ENCODE measurements around the gene LBH. TPM values are rescaled to one million over a fixed set of nuclear protein-coding genes. Genes with fewer than 3 reads are reported as not detected.
A peak's percentile ranks its signal among the peaks of the same experiment; 100 is the strongest.

Gene LBH
- total RNA-seq, 1 experiment from 2014 or later = 128 TPM

- no peak for DNase-seq (ENCODE audit: low read depth)
Measured at GRCh38 chr2:30216157-30216556, 15.2 kb upstream of the LBH start.

- no peak for DNase-seq (ENCODE audit: low read depth)
Measured at GRCh38 chr2:30217644-30218337, 13.5 kb upstream of the LBH start.

DNA sequence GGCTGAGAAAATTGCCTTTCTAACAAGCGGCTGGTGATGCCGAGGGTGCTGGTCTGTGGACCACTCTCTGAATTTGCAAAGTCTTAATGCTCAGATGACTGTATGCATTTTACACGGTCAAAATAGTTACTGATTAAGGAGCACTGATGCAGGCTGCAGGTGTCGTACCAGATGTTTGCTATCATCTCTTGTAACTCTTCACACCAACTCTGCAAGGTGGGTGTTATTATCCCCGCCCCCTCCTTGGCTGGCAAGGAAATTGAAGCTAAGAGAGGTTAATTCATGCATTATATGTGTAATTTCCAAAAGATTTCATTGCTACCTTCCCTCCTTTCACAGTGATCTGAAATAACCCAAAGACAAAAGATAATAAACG, 13.0 kb upstream of the LBH start:
- no peak for DNase-seq (ENCODE audit: low read depth)

GRCh38 chr2:30218814-30219213, 12.5 kb upstream of the LBH start:
- no peak for DNase-seq (ENCODE audit: low read depth)

GRCh38 chr2:30219886-30220875, 11.2 kb upstream of the LBH start:
- DNase-seq (ENCODE audit: low read depth) = no peak

- DNase-seq (ENCODE audit: low read depth) = no peak
Measured at GRCh38 chr2:30221531-30221930, 9.8 kb upstream of the LBH start.

GRCh38 chr2:30222031-30222430, 9.3 kb upstream of the LBH start:
- no peak for DNase-seq (ENCODE audit: low read depth)

- no peak for DNase-seq (ENCODE audit: low read depth)
Measured at GRCh38 chr2:30222636-30223360, 8.5 kb upstream of the LBH start.

DNA sequence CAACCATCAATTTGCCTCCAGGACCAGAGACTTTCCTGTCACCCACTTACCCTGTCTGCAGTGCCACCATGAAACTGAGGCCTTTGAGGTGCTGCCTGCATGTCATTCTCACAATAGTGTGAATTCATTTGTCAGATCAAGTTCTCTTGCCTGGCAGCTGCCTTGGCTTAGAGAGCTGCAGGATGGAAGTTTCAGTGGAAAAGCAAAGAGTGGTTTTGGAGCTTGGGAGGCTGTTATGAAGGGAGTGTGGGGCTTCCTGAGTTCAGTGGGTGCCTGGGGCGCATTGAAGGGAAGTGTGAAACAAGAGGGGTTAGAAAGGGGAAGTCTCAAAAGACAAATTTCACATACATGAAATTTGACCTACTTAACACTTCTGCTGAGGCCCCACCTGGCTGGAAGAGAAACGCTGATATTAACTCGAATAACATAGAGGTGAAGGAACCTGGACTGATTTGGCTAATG, 7.9 kb upstream of the LBH start:
- no peak for DNase-seq (ENCODE audit: low read depth)

- no peak for DNase-seq (ENCODE audit: low read depth)
Measured at GRCh38 chr2:30224151-30224550, 7.2 kb upstream of the LBH start.

- peak; percentile 83 for DNase-seq (ENCODE audit: low read depth)
Measured at GRCh38 chr2:30225131-30225762, 6.1 kb upstream of the LBH start.

DNA sequence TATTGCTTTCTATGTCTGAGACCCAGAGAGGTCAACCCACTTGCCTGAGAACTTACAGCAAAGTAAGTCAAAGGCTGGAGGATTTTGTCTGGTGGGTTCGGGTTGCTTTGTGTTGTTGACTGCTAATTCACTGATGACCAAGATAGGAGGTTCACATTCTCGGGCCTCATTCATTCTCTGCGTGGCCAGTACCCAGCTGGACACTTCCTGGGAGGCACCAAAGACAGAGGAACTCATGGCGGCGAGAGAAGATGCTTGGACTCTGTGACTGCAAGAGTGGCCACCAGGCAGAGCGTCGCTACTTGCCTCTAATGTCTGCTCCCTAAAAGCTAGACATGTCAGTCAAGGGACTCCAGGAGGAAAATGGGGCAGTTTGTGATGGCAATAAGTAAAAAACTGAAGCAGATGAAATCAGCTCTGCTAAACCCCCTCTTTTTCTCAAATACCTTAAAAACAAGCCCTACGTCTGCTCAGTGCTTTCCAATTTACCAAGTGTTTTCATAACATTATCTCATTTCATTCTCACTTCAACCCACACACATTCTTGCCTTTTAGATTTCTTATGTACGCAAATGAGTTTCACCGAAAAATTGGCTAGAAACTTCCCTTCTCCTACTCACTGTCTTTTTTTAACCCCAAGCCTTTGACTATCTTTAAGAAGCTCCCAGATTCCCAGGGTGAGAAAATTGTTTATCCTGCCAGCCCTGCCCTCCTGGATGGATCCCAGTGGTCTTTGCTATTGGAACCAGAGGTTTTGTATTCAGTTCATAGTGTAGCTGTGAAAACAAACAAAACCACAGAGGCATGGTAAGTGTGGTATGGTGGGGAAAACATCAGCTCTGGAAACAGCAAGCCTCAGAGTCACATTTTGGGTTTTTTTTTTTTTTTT, 4.9 kb upstream of the LBH start:
- peak; percentile 45 for DNase-seq (ENCODE audit: low read depth)

GRCh38 chr2:30229596-30229995, 1.7 kb upstream of the LBH start:
- no peak for DNase-seq (ENCODE audit: low read depth)

- DNase-seq (ENCODE audit: low read depth) = peak; percentile 51
Measured at GRCh38 chr2:30230497-30231211, 680 bp upstream of the LBH start.

GRCh38 chr2:30231996-30232800, 864 bp downstream of the LBH start:
- DNase-seq (ENCODE audit: low read depth) = peak; percentile 77

GRCh38 chr2:30232801-30233130, 1.4 kb downstream of the LBH start:
- DNase-seq (ENCODE audit: low read depth) = peak; percentile 58

DNA sequence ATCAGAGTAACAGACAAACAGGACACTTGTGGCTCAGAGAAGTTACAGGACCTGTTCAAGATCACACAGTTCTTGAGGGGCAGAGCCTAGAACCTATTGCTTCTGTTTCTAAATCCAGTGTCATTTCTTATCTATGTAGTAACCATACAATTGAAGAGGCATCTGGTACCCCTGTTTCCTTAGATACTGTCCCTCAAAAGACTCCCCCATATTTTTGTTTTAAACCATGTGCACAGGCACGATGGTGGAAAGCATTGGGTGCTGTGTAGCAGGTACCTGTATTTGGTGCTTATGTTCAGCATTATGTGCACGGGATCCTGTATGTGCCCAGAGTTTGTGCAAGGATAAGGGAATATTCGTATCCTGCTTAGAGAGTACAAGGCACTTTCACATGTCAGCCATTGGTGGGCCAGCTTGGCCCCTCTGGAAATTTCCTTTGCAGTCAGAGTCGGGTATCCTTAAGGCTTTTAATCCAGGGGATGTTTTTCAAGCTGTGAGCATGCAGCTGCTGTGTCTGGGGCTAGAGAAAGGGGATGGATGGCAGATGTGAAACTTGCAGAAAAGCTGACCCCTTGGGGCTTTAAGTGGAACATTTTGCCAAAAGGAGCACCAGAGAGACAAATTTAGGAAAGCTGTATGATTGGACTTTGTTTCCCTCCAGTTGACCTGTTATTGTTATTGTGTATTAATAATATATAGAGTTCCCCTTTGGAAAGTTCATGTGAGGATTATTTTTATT, 2.1 kb downstream of the LBH start:
- DNase-seq (ENCODE audit: low read depth) = no peak

- peak; percentile 96 for DNase-seq (ENCODE audit: low read depth)
Measured at GRCh38 chr2:30234180-30234971, 3.0 kb downstream of the LBH start.
